Endothelial cell of umbilical vein (primary cell): ENCODE measurements around the gene HPGD. TPM values are rescaled to one million over a fixed set of nuclear protein-coding genes. Genes with fewer than 3 reads are reported as not detected.

Experiments used
- BruUV-seq: library from RNA; stranded (reverse); fragments of 400-500 nt; replicated peaks from 2 replicates; lab custom pipeline; 2021; lab: Mats Ljungman, UMichigan
- CTCF ChIA-PET: fragments of 300-600, 350-600 bp; sonication (Branson Sonifier 250); formaldehyde crosslinking; loops from one replicate; lab custom pipeline; 2021; ENCODE audit warnings: antibody characterized with exemption, inconsistent platforms; lab: Charles Lee
- POLR2A ChIA-PET: fragments of 300-600, 350-600 bp; sonication (Branson Sonifier 250); formaldehyde crosslinking; loops from one replicate; lab custom pipeline; 2021; ENCODE audit warnings: antibody characterized with exemption, inconsistent platforms; lab: Charles Lee
- DNase-seq: peaks from one replicate; pipeline ENCODE4 v3.0.0-alpha.2; 2011; ENCODE audit warnings: low read depth, low spot score
- FAIRE-seq: peaks from 2 replicates; lab custom pipeline; 2011; peaks lifted over from hg19 to GRCh38; lab: Jason Lieb, UNC
- H2AFZ ChIP-seq: 2 replicates; pipeline ENCODE4 v1.6.0; 2012; ENCODE audit warnings: low read depth, low read length, control low read depth, inconsistent platforms
- H3K27ac ChIP-seq: 2 replicates; pipeline ENCODE4 v1.5.1; 2011; ENCODE audit warnings: low read depth, mild to moderate bottlenecking, control low read depth, low read length, moderate library complexity; ENCODE audit not compliant: insufficient read depth
- H3K27me3 ChIP-seq, 2 experiments: 2 replicates each; pipeline versions ENCODE4 v1.6.0 to v1.6.1; 2011; ENCODE audit warnings: low read length in 2 of 2, mixed read lengths in 1 of 2; ENCODE audit not compliant: control insufficient read depth in 2 of 2, insufficient read depth in 2 of 2
- H3K36me3 ChIP-seq, 2 experiments: 2 replicates in 1 of 2; 3 replicates in 1 of 2; pipeline ENCODE4 v1.5.1; 2011; ENCODE audit warnings: low read length in 2 of 2, mild to moderate bottlenecking in 1 of 2, moderate library complexity in 1 of 2; ENCODE audit not compliant: control insufficient read depth in 2 of 2, insufficient read depth in 2 of 2; ENCODE audit errors: extremely low read depth in 1 of 2
- H3K4me1 ChIP-seq: 3 replicates; pipeline ENCODE4 v1.5.1; 2011; ENCODE audit warnings: mild to moderate bottlenecking, low read length; ENCODE audit not compliant: control insufficient read depth, insufficient read depth; ENCODE audit errors: extremely low read depth
- H3K4me2 ChIP-seq: 2 replicates; pipeline ENCODE4 v1.6.1; 2011; ENCODE audit warnings: low read length, control low read depth, mixed read lengths; ENCODE audit not compliant: insufficient read depth
- H3K4me3 ChIP-seq, 3 experiments: fragments of 200-600 bp in 1 of 3; sonication (generic), shearing (Covaris generic) in 1 of 3; replicated peaks in 1 of 3; 2 replicates each; pipeline ENCODE4 v1.5.1; 2011 to 2016; ENCODE audit warnings: control low read depth in 3 of 3, low read length in 3 of 3, mild to moderate bottlenecking in 2 of 3, inconsistent platforms in 1 of 3, low read depth in 1 of 3, moderate library complexity in 1 of 3; ENCODE audit not compliant: insufficient read depth in 1 of 3
- H3K79me2 ChIP-seq: 2 replicates; pipeline ENCODE4 v1.6.0; 2012; ENCODE audit warnings: low read length, inconsistent platforms; ENCODE audit not compliant: control insufficient read depth, insufficient read depth
- H3K9ac ChIP-seq: replicated peaks from 2 replicates; pipeline ENCODE3; 2011; ENCODE audit warnings: low read length, control low read depth; ENCODE audit not compliant: insufficient read depth; ENCODE audit errors: extremely low read depth
- H3K9me1 ChIP-seq: replicated peaks from 3 replicates; pipeline ENCODE4 v1.6.0; 2011; ENCODE audit warnings: mild to moderate bottlenecking, low read length; ENCODE audit not compliant: control insufficient read depth, insufficient read depth; ENCODE audit errors: extremely low read depth
- H3K9me3 ChIP-seq: replicated peaks from 2 replicates; pipeline ENCODE4 v1.5.1; 2012; ENCODE audit warnings: low read length, inconsistent platforms; ENCODE audit not compliant: control insufficient read depth, insufficient read depth
- H4K20me1 ChIP-seq: replicated peaks from 2 replicates; pipeline ENCODE3; 2011; ENCODE audit warnings: mild to moderate bottlenecking, low read length; ENCODE audit not compliant: control insufficient read depth, insufficient read depth; ENCODE audit errors: extremely low read depth
- EZH2 ChIP-seq: IDR thresholded peaks from 2 replicates; pipeline ENCODE4 v1.6.1; 2012; ENCODE audit warnings: borderline replicate concordance, low read depth, mild to moderate bottlenecking, moderate library complexity, low read length, inconsistent platforms; ENCODE audit not compliant: severe bottlenecking
- FOS ChIP-seq: IDR thresholded peaks from 2 replicates; pipeline ENCODE4 v1.6.1; 2011; ENCODE audit warnings: mild to moderate bottlenecking, low read length, moderate library complexity, borderline replicate concordance; ENCODE audit not compliant: insufficient read depth
- GATA2 ChIP-seq: IDR thresholded peaks from 2 replicates; pipeline ENCODE4 v1.7.0; 2011; ENCODE audit warnings: low read depth, mild to moderate bottlenecking, moderate library complexity, mixed read lengths, low read length; ENCODE audit not compliant: insufficient read length, insufficient read depth
- JUN ChIP-seq: IDR thresholded peaks from 2 replicates; pipeline ENCODE4 v1.6.1; 2011; ENCODE audit warnings: borderline replicate concordance, low read depth; ENCODE audit not compliant: insufficient read length, insufficient read depth
- MYC ChIP-seq: IDR thresholded peaks from one replicate; pipeline ENCODE4 v1.6.1; 2011; ENCODE audit warnings: mild to moderate bottlenecking, low read depth, low read length
- POLR2A ChIP-seq: IDR thresholded peaks from 2 replicates; pipeline ENCODE4 v1.6.1; 2012; ENCODE audit warnings: low read depth, mild to moderate bottlenecking, control low read depth, low read length
- POLR2AphosphoS5 ChIP-seq: IDR thresholded peaks from 2 replicates; pipeline ENCODE4 v1.6.1; 2012; ENCODE audit warnings: low read depth, mild to moderate bottlenecking, control low read depth, low read length, moderate library complexity; ENCODE audit not compliant: insufficient read depth
- dilution Hi-C: fragments of 300-500 bp; cut with MboI; formaldehyde crosslinking; loops from one replicate; pipeline ENCODE4 v1.15.0; 2019; ENCODE audit warnings: low sequenced_read_pairs; ENCODE audit not compliant: extremely low pct_ligation_motif_present
- intact Hi-C: fragments of 100-400 bp; cut with micrococcal nuclease; formaldehyde crosslinking; loops from one replicate; pipeline ENCODE4 v1.10.0; 2022
- polyA plus RNA-seq, 4 experiments: library from polyadenylated mRNA; depleted of rRNA in 3 of 4; stranded (reverse) in 3 of 4; unstranded in 1 of 4; fragments of >200 nt; gene quantifications; 2 replicates each; pipeline versions ENCODE4 v1.2.1 to v1.2.3, GENCODE V29; 2011 to 2012; ENCODE audit warnings: missing spikeins in 1 of 4
- total RNA-seq: library from RNA; stranded (reverse); gene quantifications from 2 replicates; pipeline ENCODE4 v1.2.3, GENCODE V29; 2021
- TF ChIP-seq, protein P1 (sequence below): IDR thresholded peaks from 2 replicates; pipeline ENCODE4 v1.6.1; 2011; ENCODE audit not compliant: insufficient read depth, insufficient read length
- TF ChIP-seq, protein P2 (sequence below), 2 donors: IDR thresholded peaks; 1 replicate in 1 of 2; 2 replicates in 1 of 2; pipeline ENCODE4 v1.5.1; 2011; ENCODE audit warnings: low read length in 2 of 2, mild to moderate bottlenecking in 2 of 2, moderate library complexity in 2 of 2, control low read depth in 1 of 2, inconsistent platforms in 1 of 2, low read depth in 1 of 2; ENCODE audit not compliant: insufficient read depth in 1 of 2; ENCODE audit errors: extremely low read depth in 1 of 2

HPGD gene
- total and polyA plus RNA-seq, 2 donors (not counting 3 experiments of a cell fraction or from before 2014, with no cell fraction given), result not detected

DNA sequence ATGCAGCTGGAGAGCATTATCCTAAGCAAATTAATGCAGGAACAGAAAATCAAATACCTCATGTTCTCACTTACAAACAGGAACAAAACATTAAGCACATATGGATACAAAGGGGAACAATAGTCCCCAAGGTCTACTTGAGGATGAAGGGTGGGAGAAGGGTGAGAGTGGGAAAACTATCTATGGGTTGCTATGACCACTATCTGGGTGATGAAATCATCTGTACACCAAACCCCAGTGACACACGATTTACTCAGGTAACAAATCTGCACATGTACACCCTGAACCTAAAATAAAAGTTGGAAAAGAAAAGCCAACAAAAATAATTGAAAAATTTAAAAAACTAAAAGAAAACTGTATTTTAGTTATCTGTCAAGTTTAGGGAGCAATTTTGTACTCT, 5.9 kb downstream of the HPGD start:
- Histone ChIP-seq H3K79me2 (no peaks in the 10 kb centered on the region), H3K27ac (no peak overlapping the region), H3K9me1 (no peaks in the 10 kb centered on the region), H3K27me3 (no peaks in the 10 kb centered on the region), H4K20me1 (no peaks in the 10 kb centered on the region), H3K9ac (no peak overlapping the region), H3K4me2 (no peak overlapping the region), H2AFZ (no peak overlapping the region), H3K36me3 (no peaks in the 10 kb centered on the region), H3K4me3 (no peak overlapping the region), H3K4me1 (no peaks in the 10 kb centered on the region), H3K9me3 (no peaks in the 10 kb centered on the region)
- ChIA-PET CTCF (no interaction called here), POLR2A (no interaction called here)
- dilution Hi-C loops, result no loop called here
- TF ChIP-seq, protein P1, sequence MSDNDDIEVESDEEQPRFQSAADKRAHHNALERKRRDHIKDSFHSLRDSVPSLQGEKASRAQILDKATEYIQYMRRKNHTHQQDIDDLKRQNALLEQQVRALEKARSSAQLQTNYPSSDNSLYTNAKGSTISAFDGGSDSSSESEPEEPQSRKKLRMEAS, result no peak
- TF ChIP-seq JUN, result no peak
- TF ChIP-seq EZH2, result no peak
- no peak for TF ChIP-seq MYC
- no peak for TF ChIP-seq GATA2
- no peak for TF ChIP-seq POLR2A
- TF ChIP-seq, protein P2, sequence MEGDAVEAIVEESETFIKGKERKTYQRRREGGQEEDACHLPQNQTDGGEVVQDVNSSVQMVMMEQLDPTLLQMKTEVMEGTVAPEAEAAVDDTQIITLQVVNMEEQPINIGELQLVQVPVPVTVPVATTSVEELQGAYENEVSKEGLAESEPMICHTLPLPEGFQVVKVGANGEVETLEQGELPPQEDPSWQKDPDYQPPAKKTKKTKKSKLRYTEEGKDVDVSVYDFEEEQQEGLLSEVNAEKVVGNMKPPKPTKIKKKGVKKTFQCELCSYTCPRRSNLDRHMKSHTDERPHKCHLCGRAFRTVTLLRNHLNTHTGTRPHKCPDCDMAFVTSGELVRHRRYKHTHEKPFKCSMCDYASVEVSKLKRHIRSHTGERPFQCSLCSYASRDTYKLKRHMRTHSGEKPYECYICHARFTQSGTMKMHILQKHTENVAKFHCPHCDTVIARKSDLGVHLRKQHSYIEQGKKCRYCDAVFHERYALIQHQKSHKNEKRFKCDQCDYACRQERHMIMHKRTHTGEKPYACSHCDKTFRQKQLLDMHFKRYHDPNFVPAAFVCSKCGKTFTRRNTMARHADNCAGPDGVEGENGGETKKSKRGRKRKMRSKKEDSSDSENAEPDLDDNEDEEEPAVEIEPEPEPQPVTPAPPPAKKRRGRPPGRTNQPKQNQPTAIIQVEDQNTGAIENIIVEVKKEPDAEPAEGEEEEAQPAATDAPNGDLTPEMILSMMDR (IDR thresholded peaks at IDR 0.05; ENCODE audit: extremely low read depth in 1 of 2, insufficient read depth in 1 of 2, low read depth in 1 of 2, low read length in 2 of 2), result no peak
- no peak for TF ChIP-seq FOS
- no peak for TF ChIP-seq POLR2AphosphoS5
- BruUV-seq, result no TSS peak
- FAIRE-seq, result no peak
- no peak for DNase-seq
- intact Hi-C loops, result no loop called here
